ENCODE data around the gene C12orf76. TPM values are rescaled to one million over a fixed set of nuclear protein-coding genes. Genes with fewer than 3 reads are reported as not detected.
"Not testable (repeated sequence)": the region's sequence is repeated elsewhere in the genome, so short reads cannot be mapped to it uniquely, and the experiment has no call there.

C12orf76 gene
- polyA plus RNA-seq, 1 donor (not counting 4 experiments of a cell fraction or from before 2014, with no cell fraction given): 7.3 TPM

DNA sequence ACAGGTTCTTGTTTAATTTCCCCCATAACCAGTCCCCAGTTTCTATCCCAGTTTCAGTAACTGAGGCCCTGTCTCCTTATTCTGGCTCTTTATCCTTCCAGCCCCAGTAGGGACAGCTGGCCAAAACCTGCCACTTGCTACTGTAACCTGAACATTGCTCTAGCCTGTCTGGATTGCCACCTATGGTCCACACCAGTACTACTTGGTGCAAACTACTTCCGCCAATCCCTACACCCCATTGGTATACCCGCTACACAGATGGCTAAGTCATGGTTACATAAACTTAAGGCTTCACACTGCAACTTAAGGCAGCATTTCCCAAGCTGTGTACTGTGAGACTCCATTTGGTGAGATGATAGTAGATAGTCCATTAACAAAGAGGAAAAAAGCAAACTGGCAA lies 20.3 kb upstream of the C12orf76 start:
- DNase-seq (ENCODE audit: low read depth, low spot score) (no peak), FAIRE-seq (no peak)
- no peak overlapping the region for H3K9ac ChIP-seq (ENCODE audit: control insufficient read depth, extremely low read depth, insufficient read depth, low read length)
- TF ChIP-seq EZH2 (IDR thresholded peaks at IDR 0.05; ENCODE audit: low read length): no peak
- TF ChIP-seq CTCF (optimal IDR thresholded peaks at IDR 0.05 in 1 of 3, IDR thresholded peaks at IDR 0.05 in 1 of 3, conservative IDR thresholded peaks at IDR 0.05 in 1 of 3; ENCODE audit: extremely low read depth in 1 of 3, insufficient read depth in 2 of 3, low read length in 3 of 3): no peak
- no peaks in the 10 kb centered on the region for H3K36me3 ChIP-seq (ENCODE audit: control insufficient read depth in 2 of 2, extremely low read depth in 1 of 2, insufficient read depth in 2 of 2, low read length in 2 of 2)
- H3K27ac ChIP-seq (ENCODE audit: control insufficient read depth, insufficient read depth, low read length): no peak overlapping the region
- H3K4me1 ChIP-seq (ENCODE audit: control insufficient read depth, extremely low read depth, insufficient read depth, low read length): peaks cover 9% of the 10 kb centered on the region
- no peak overlapping the region for H2AFZ ChIP-seq (ENCODE audit: control insufficient read depth, low read length)
- no peaks in the 10 kb centered on the region for H3K79me2 ChIP-seq (ENCODE audit: control insufficient read depth, insufficient read depth, low read length)
- H3K27me3 ChIP-seq (ENCODE audit: control insufficient read depth, extremely low read depth, insufficient read depth, low read length): no peaks in the 10 kb centered on the region
- H3K9me3 ChIP-seq (ENCODE audit: control insufficient read depth, low read depth, low read length): no peaks in the 10 kb centered on the region
- no peak overlapping the region for H3K4me2 ChIP-seq (ENCODE audit: control insufficient read depth, extremely low read depth, insufficient read depth, low read depth, low read length)
- dilution Hi-C loops (cut with MboI; ENCODE audit: extremely low pct_ligation_motif_present, low sequenced_read_pairs): no loop called here
- H4K20me1 ChIP-seq (ENCODE audit: control insufficient read depth, extremely low read depth, insufficient read depth, low read length): no peaks in the 10 kb centered on the region
- H3K9me1 ChIP-seq (ENCODE audit: control insufficient read depth, extremely low read depth, insufficient read depth, low read length): no peaks in the 10 kb centered on the region
- H3K4me3 ChIP-seq (ENCODE audit: control insufficient read depth in 2 of 3, extremely low read depth in 1 of 3, insufficient read depth in 2 of 3, low read depth in 1 of 3, low read length in 3 of 3): no peak overlapping the region

DNA sequence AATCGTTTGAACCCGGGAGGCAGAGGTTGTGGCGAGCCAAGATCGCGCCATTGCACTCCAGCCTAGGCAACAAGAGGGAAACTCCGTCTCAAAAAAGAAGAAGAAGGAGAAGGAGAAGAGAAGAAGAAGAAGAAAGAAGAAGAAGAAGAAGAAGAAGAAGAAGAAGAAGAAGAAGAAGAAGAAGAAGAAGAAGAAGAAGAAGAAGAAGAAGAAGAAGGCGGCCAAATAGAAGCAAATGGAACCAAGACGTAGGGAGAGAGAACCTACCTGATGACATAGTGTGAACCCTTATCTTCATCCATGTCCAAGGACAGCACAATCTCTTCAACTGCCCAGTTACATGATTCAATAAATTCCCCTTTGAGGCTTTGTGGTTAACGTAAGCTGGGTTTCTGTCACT lies 19.8 kb upstream of the C12orf76 start:
- H3K4me2 ChIP-seq (ENCODE audit: control insufficient read depth, extremely low read depth, insufficient read depth, low read depth, low read length); H3K9me3 ChIP-seq (ENCODE audit: control insufficient read depth, low read depth, low read length); H3K27me3 ChIP-seq (ENCODE audit: control insufficient read depth, extremely low read depth, insufficient read depth, low read length); H3K4me3 ChIP-seq (ENCODE audit: control insufficient read depth in 2 of 3, extremely low read depth in 1 of 3, insufficient read depth in 2 of 3, low read depth in 1 of 3, low read length in 3 of 3); dilution Hi-C loops (cut with MboI; ENCODE audit: extremely low pct_ligation_motif_present, low sequenced_read_pairs); H3K4me1 ChIP-seq (ENCODE audit: control insufficient read depth, extremely low read depth, insufficient read depth, low read length); H3K9ac ChIP-seq (ENCODE audit: control insufficient read depth, extremely low read depth, insufficient read depth, low read length); H3K36me3 ChIP-seq (ENCODE audit: control insufficient read depth in 2 of 2, extremely low read depth in 1 of 2, insufficient read depth in 2 of 2, low read length in 2 of 2); H3K79me2 ChIP-seq (ENCODE audit: control insufficient read depth, insufficient read depth, low read length); H4K20me1 ChIP-seq (ENCODE audit: control insufficient read depth, extremely low read depth, insufficient read depth, low read length); DNase-seq (ENCODE audit: low read depth, low spot score); H3K9me1 ChIP-seq (ENCODE audit: control insufficient read depth, extremely low read depth, insufficient read depth, low read length); H3K27ac ChIP-seq (ENCODE audit: control insufficient read depth, insufficient read depth, low read length); H2AFZ ChIP-seq (ENCODE audit: control insufficient read depth, low read length); FAIRE-seq: not testable (repeated sequence)

GRCh38 chr12:110067531-110067930 lies 19.2 kb upstream of the C12orf76 start:
- no peak overlapping the region for H3K9ac ChIP-seq (ENCODE audit: control insufficient read depth, extremely low read depth, insufficient read depth, low read length)
- H3K4me2 ChIP-seq (ENCODE audit: control insufficient read depth, extremely low read depth, insufficient read depth, low read depth, low read length): no peak overlapping the region
- no peaks in the 10 kb centered on the region for H3K4me1 ChIP-seq (ENCODE audit: control insufficient read depth, extremely low read depth, insufficient read depth, low read length)
- no peak for TF ChIP-seq EZH2 (IDR thresholded peaks at IDR 0.05; ENCODE audit: low read length)
- no peak for TF ChIP-seq CTCF (optimal IDR thresholded peaks at IDR 0.05 in 1 of 3, IDR thresholded peaks at IDR 0.05 in 1 of 3, conservative IDR thresholded peaks at IDR 0.05 in 1 of 3; ENCODE audit: extremely low read depth in 1 of 3, insufficient read depth in 2 of 3, low read length in 3 of 3)
- H3K9me1 ChIP-seq (ENCODE audit: control insufficient read depth, extremely low read depth, insufficient read depth, low read length): no peaks in the 10 kb centered on the region
- dilution Hi-C loops (cut with MboI; ENCODE audit: extremely low pct_ligation_motif_present, low sequenced_read_pairs): no loop called here
- H3K27me3 ChIP-seq (ENCODE audit: control insufficient read depth, extremely low read depth, insufficient read depth, low read length): no peaks in the 10 kb centered on the region
- no peak for DNase-seq (ENCODE audit: low read depth, low spot score)
- H3K79me2 ChIP-seq (ENCODE audit: control insufficient read depth, insufficient read depth, low read length): no peaks in the 10 kb centered on the region
- no peak overlapping the region for H2AFZ ChIP-seq (ENCODE audit: control insufficient read depth, low read length)
- H3K27ac ChIP-seq (ENCODE audit: control insufficient read depth, insufficient read depth, low read length): no peak overlapping the region
- H3K9me3 ChIP-seq (ENCODE audit: control insufficient read depth, low read depth, low read length): no peaks in the 10 kb centered on the region
- no peak for FAIRE-seq
- no peaks in the 10 kb centered on the region for H3K36me3 ChIP-seq (ENCODE audit: control insufficient read depth in 2 of 2, extremely low read depth in 1 of 2, insufficient read depth in 2 of 2, low read length in 2 of 2)
- H3K4me3 ChIP-seq (ENCODE audit: control insufficient read depth in 2 of 3, extremely low read depth in 1 of 3, insufficient read depth in 2 of 3, low read depth in 1 of 3, low read length in 3 of 3): no peak overlapping the region
- H4K20me1 ChIP-seq (ENCODE audit: control insufficient read depth, extremely low read depth, insufficient read depth, low read length): no peaks in the 10 kb centered on the region

Measured in keratinocyte (primary cell).